Anterior cingulate cortex (tissue), 58 donors: ENCODE results near the gene CNOT4.
"Not testable (repeated sequence)": the region's sequence is repeated elsewhere in the genome, so short reads cannot be mapped to it uniquely, and the experiment has no call there.

ENCODE experiments used
- DNase-seq, 58 donors: peaks; one replicate each; lab custom pipeline; 2025; lab: John Stamatoyannopoulos, UW

CNOT4 gene

DNA sequence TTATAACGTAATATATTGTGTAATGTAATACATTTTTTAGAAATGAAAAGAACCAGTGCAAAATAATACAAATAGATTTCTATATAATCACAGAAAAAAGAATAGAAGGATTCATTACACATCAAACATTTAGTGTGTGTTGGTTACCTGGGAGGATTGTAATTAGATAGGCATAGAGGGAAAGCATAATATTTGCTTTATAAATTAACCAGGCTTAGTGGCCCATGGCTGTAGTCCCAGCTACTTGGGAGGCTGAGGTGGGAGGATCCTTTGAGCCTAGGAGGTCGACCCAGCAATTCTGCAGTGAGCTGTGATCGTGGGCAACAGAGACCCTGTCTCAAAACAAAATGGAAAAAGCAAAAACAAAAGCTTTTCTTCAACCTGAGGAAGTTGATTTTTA lies 5.0 kb upstream of the CNOT4 start:
- DNase-seq, result no peak

DNA sequence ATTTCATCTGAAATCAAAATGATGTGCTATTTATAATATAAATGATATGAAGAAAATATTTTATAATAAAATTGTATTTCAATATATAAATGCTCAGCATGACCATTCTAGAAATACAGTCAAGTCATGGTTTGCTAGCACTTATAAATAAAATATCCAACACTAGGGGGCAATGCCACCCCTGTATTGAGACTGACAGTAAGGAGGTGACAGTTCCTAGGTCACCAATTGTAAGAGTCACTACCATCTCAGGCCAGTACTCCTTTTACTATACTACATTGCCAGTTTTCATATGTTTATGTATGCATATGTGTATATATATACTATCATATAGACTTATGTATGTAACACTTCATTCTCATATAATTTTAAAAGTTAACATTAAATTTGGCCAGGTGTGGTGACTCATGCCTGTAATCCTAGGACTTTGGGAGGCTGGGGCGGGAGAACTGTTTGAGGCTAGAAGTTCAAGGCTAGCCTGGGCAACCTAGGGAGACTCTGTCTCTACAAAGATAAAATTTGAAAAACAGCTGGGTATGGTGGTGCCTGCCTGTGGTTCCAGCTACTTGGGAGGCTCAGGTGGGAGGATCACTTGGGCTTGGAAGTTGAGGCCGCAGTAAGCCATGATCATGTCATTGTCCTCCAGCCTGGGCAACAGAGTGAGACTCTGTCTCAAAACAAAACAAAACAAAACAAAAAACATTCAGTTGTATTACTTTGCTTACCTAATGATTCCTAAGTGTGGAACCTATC lies 2.4 kb upstream of the CNOT4 start:
- DNase-seq, result peak in 8 of 58 donors; percentile 1 to 50 (median 10)

DNA sequence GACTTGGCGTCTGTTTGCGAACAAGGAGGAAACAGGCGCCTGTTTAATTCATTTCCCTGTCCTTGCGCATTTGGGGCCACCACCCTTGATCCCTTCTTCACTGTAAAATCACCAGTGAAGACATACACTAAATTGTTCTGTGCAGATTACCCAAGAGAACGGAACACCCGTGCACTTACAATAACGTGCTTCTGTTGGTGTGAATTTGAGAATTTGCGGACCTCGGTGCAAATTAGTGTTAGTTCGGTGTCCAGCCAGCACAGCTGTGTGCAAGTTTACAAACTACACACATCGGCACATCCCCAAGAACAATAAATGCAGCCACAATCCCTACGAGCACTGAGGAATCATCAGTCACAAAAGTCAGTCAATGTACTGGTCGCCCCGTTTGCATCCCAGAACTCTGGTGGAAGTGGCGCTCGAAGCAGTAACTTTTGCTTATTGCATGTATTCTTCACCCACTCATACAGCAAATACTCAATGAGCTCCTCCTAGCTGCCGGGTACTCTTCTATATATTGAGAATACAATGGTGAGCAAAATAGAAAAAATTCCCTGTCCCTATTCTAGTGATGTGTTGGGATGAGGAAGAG lies 786 bp upstream of the CNOT4 start:
- peak in 21 of 58 donors; percentile 0 to 64 (median 23) for DNase-seq

DNA sequence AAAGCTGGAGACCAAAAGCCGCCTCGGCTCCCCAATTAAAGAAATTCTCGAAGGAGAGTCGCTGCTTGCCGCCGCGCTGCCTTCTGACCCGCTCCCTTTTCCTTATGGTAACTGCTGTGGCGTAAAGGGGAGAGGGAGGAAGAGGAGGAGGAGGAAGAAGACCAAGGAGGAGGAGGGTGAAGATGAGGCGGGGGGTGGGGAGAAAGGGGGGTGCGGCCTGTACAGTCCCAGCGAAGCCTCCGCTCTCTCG lies 388 bp downstream of the CNOT4 start:
- peak in 1 of 58 donors; percentile 80 for DNase-seq

DNA sequence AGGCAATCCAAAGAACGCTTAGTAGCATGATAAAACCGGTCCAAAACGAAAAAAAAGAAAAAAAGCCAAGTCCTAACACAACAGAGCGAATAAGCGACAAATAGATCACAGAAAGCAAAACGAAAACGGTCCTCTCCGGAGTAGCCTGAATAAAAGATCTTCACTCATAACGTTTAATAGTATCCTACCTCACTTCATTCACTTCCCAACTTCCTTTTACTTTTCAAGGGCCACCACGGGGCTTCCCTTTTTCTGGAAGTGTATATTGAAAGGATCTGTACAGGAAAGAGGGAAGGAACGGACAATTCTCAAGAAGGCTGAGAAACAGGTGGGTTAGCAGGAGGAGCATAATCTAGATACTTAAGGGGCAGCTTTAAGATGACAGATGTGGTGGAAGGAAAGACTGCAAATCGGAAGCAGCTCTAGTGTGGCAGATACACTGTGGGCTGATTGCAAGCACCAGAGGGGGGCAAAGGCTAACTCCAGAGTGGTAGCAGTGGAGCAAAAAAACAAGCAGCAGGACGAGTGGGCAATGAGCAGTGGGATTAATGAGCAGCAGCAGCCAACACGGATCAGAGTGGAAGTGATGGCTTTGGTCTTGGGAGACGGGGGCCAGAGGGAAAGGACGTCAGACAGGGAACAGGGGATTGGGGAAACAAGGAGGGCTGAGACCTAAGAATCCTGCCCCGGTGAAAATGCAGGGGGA lies 866 bp downstream of the CNOT4 start:
- DNase-seq, result peak in 29 of 58 donors; percentile 14 to 63 (median 32)

DNA sequence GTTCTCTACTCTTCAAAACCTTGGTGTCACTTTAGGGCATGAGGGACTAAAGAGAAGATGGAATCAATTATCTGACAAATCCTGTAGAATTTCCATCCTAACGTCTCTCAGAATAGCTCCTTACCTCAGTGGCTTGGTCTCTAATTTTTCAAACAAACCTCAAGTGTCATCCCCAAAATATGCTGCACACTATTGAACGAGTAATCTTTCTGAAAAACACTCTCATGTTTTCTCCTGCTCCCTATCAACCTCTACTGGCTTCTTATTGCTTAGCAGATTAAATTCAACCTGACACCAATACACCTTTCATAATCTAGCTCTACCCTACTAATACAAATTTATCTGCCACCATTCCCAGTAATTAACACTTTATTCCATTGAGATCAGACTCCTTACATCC lies 8.5 kb downstream of the CNOT4 start:
- no peak for DNase-seq

DNA sequence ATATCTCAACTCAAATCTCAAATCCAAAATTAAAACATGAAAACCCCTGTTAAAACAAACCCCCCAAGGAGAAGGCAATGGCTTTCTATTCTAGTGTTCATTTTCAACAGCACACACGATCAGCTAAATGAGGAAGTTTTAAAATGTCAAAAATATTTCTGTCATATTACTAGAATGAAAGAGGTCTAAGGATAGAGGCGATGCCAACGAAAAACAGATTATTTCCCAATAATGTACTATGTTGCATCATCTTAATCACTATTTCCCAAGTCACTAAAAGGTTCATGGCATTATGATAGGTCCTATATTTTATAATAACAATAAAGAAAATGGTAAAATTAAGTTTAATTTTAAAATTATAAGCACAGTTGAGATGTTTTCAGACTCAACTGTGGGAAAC lies 10.1 kb downstream of the CNOT4 start:
- no peak for DNase-seq

DNA sequence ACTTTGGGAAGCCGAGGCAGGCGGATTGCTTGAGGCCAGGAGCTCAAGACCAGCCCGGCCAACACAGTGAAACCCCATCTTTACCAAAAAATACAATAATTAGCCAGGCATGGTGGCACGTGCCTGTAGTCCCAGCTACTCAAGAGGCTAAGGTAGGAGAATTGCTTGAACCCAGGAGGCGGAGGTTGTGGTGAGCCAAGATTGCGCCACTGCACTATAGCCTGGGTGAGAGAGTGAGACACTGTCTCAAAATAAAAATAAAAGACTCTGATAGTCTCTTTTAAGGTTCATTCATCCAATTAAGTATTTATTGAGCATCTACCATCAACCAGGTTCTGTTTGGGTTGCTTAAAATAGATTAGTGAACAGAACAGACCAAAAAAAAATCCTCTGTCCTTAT lies 12.7 kb downstream of the CNOT4 start:
- not testable (repeated sequence) for DNase-seq

DNA sequence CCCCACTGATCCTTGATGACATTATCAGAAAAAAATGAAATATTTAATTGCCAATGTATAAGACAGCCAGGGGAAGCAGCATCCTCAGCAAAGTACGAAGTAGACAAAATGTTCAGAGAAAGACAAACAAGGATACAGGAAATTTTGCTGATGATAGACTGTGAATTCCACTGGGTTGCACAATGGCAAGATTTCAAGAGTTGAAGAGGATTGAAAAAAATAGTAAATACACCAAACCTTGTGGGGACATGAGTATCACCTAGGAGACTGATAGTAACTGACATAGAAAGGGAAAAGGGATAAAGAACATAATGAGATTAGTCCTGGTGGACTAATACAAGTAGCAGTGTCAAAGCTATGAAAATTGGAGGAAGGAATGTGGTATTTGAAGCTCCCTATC lies 16.5 kb downstream of the CNOT4 start:
- DNase-seq, result no peak

DNA sequence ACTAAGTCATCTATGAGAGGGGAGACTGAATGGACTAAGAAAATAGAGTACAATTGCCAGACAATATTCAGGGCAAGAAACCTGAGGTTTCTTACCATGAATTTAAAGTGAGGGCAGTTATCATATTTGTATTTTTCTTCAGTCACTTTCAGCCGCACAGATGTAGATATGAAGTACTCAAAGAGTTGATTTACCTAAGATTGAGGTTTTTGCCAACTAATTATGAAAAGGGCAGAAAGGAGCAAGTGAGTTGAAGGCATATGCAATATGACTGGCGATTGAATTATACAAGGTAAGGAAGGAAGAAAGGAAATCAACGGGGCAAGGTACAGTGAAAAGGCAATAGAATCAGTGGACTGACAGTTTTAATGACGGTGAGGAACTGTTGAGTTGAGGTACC lies 17.8 kb downstream of the CNOT4 start:
- no peak for DNase-seq

DNA sequence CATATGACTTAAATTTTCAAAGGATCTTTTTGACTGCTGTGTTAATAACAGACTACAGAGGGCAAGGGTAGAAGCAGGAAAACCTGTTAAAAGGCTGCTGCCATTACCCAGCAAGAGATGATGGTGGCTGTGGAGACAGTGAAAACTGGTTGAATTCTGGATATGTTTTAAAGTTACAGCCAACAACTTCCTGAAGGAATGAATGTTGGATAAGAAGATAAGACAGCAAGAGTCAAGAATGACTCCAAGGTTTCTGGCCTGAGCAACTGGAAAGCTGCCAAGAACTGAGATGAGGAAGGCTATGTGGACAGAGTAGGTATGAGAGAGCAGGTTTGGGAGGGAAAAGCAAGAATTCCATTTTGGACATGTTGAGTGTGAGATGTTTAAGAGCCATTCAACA lies 19.1 kb downstream of the CNOT4 start:
- no peak for DNase-seq

DNA sequence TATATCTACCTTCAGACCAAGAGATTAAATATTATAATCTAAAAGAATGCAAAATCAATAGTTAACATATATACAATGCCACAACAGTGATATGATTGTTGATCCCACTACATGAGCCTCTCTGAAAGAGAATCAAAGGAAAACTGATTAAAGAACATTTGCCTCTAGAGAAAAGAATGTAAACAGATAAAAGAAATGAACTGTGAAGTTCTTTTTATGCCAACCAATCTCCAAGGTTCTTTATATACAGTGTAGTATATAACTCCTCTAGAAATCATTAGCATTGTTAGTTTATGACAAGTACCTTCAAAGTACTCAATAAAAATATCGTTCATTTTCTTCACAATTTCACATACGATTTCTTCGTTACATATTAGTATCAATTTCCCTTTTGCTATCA lies 20.1 kb downstream of the CNOT4 start:
- DNase-seq, result no peak

DNA sequence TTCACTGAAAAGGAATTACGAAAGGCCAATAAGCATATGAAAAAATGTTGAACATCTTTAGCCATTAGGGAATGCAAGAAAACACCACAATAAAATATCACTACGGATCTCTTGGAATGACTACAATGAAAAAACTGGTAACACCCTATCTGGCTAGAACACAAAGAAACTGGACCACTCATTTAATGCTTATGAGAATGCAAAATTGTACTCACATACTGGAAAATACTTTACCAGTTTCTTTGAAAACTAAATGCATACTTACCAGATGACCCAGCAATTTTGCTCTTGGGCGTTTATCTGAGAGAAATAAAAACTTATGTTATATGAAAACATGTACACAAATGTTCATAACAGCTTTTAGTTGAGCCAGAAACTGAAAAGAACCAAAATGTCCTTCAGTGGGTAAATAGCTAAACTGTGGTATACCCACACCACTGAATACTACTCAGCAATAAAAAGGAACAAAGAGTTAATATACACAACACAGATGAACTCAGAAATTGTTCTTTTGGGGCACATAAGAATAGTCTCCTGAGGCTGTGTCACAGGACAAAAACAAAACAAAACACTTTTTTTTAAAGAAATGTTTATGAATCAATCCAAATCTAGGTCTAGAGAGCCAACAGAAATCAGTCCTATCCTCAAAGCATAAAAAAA lies 23.5 kb downstream of the CNOT4 start:
- no peak for DNase-seq

DNA sequence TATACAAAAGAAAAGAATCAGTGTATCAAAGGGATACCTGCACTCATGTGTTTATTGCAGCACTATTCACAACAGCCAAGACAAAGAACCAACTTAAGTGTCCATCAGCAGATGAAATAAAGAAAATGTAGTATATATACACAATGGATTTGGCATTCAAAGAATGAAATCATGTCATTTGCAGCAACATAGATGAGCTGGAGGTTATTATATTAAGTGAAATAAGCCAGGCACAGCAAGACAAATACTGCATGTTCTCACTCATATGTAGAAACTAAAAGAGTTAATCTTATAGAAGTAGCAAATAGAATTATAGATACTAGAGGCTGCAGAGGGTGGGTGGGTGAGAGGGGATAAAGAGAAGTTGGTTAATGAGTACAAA lies 28.3 kb downstream of the CNOT4 start:
- no peak for DNase-seq

DNA sequence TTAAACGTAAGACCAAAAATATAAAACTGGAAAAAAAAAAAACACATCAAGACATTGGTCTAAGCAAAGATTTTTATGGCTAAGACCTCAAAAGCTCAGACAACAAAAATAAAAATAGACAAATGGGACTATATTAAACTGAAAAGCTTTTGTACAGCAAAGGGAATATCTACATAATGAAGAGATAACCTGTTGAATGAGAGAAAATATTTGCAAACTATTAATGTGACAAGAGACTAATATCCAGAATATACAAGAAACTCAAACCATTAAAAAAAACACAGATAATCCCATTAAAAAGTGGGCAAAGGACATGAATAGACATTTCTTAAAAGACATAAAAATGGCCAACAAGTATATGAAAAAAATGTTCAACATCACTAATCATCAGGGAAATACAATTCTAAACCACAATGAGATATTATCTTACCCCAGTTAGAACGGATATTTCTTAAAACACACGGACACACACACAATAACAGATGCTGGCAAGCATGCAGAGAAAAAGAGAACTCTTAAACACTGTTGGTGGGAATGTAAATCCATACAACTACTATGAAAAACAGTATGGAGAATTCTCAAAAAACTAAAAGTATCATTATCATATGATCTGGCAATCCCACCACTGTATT lies 28.8 kb downstream of the CNOT4 start:
- DNase-seq, result no peak

DNA sequence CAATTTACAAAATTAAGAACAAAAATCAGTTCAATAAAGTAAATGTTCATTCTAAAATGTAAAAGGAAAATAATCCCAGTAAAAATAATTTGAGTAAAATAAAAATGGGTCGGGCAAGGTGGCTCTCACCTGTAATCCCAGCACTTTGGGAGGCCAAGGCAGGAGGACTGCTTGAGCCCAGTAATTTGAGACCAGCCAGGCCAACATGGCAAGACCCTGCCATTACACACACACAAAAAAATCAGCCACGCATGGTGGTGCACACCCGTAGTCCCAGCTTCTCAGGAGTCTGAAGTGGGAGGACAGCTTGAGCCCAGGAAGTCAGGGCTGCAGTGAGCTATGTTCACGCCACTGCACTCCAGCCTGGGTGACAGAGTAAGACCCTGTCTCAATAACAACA lies 34.4 kb downstream of the CNOT4 start:
- no peak for DNase-seq

DNA sequence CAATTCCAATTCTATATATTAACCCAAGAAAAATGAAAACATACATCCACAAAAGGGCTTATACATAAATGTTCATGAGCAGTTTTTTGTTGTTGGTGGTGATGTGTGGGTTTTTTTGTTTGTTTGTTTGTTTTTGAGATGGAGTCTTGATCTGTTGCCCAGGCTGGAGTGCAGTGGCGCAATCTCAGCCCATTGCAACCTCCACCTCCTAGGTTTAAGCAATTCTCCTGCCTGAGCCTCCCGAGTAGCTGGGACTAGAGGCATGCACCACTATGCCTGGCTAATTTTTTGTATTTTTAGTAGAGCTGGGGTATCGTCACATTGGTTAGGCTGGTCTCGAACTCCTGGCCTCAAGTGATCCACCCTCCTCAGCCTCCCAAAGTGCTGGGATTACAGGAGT lies 40.2 kb downstream of the CNOT4 start:
- not testable (repeated sequence) for DNase-seq

DNA sequence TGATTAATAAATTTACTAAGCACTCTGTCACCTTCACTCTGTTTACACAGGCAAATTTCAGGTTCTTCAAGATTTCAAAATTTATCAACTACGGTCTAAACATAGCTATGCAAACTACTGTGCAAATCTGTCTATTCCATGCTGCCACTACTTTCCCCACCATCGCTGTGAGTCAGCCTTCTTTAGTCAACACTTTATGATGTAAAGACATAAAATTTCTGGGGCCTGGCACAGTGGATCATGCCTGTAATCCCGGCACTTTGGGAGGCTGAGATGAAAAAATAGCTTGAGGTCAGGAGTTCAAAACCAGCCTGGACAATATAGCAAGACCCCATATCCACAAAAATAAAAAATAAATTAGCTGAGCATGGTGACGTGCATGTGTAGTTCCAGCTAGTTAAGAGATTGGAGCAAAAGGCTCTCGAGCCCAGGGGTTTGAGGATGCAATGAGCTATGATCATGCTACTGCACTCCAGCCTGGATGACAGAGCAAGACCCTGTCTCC lies 42.6 kb downstream of the CNOT4 start:
- peak in 2 of 58 donors; percentile 3 to 4 for DNase-seq

DNA sequence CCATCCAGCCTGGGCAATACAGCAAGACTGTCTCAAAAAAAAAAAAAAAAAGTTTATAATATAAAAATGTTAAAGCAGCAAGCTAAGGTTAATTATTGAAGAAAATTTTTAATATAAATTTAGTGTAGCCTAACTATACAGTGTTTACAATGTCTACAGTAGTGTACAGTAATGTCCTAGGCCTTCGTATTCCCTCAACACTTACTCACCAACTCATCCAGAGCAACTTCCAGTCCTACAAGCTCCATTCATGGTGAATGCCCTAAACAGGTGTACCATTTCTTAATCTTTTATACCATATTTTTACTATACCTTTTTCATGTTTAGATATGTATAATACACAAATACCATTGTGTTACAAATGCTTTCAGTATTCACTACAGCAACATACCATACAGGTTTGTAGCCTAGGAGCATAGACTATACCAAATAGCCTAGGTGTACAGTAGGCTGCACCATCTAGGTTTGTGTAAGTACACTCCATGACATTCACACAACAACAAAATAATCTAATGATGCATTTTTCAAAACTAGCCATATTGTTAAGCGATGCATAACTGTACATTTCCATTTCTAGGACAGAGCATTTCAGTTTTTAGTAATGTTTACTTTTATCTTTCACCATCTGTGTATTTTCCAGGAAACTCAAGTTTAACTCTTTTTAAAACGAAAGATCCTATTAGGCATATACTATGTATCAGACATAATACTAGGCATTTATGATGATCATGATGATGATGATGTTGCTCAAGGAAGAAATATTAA lies 43.3 kb downstream of the CNOT4 start:
- DNase-seq, result no peak

DNA sequence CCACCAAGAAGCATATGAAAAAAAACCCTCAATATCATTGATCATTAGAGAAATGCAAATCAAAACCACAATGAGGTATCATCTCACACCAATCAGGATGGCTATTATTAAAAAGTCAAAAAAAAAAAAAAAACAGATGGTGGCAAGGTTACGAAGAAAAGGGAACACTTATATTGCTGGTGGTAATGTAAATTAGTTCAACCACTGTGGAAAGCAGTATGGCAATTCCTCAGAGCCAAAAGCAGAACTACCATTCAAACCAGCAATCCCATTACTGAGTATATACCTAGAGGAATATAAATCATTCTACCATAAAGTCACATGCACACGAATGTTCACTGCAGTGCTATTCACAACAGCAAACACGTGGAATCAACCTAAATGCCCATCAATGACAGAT lies 46.0 kb downstream of the CNOT4 start:
- no peak for DNase-seq
